Measurements from ENCODE around the gene LENG8.

Gene LENG8

DNA sequence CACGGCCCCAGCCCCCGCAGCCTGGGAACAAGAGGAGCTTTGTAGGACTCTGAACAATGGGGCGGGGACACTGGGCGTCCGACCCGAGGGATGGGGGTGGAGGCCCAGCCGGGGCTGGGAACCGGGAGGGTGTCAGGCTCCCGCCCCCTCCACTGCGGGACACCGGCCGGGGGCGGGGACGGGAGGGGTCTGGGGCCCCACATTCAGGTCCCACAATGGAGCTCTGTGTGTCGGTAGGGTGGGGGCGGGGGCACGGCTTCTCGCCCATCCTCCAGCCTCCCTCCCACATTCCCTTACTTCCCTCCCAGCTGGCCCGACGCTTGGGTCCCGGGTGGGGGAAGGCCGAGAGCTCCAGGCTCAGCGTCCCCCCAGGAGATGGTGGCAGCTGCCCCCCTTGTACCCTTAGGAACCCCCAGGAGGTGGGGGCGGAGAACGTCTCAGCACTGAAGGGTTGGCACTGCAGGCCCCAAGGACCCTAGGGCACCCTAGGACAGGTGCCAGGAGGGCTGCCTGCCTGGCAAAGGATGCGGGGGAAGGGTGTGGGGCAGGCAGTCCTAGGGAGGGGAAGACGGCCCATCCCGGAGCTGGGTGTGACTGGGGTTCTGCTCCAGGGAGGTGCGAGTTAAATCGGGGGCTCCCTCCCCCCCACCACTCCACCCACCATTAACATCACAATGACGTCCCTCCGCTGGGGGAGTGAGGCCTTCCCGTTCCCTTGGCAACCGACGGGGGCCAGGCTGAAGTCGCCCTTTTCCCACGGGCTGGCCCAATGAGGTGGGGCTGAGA lies 28.4 kb upstream of the LENG8 start:
- no peak overlapping the region for H3K4me3 ChIP-seq (ENCODE audit: low read depth, low read length, poor library complexity, severe bottlenecking)
- H3K4me2 ChIP-seq (ENCODE audit: low read length), result no peak overlapping the region
- H3K27ac ChIP-seq (ENCODE audit: low read depth, low read length, poor library complexity, severe bottlenecking), result no peak overlapping the region

GRCh38 chr19:54421169-54421516 lies 27.9 kb upstream of the LENG8 start:
- Histone ChIP-seq H3K4me2 (ENCODE audit: low read length) (no peak overlapping the region), H3K36me3 (ENCODE audit: insufficient read depth, low read length) (no peaks in the 10 kb centered on the region), H3K27me3 (ENCODE audit: insufficient read depth, low read length) (no peaks in the 10 kb centered on the region; the same call in 1 of the 2 replicates), H3K79me2 (ENCODE audit: insufficient read depth, low read length) (no peaks in the 10 kb centered on the region), H4K20me1 (ENCODE audit: insufficient read depth, low read length) (no peaks in the 10 kb centered on the region), H2AFZ (ENCODE audit: low read length) (no peak overlapping the region), H3K4me1 (ENCODE audit: insufficient read depth, low read length, severe bottlenecking) (no peaks in the 10 kb centered on the region), H3K4me3 (ENCODE audit: low read depth, low read length, poor library complexity, severe bottlenecking) (no peak overlapping the region), H3K9ac (ENCODE audit: low read length) (no peak overlapping the region), H3K9me3 (ENCODE audit: low read length) (no peaks in the 10 kb centered on the region), H3K9me2 (ENCODE audit: low read depth, low read length) (no peaks in the 10 kb centered on the region), H3F3A (ENCODE audit: insufficient read depth, low read length) (no peaks in the 10 kb centered on the region), H3K27ac (ENCODE audit: low read depth, low read length, poor library complexity, severe bottlenecking) (no peak overlapping the region)
- no peak for TF ChIP-seq EZH2 (IDR thresholded peaks at IDR 0.05; ENCODE audit: borderline replicate concordance, low read length)
- TF ChIP-seq, protein P1, sequence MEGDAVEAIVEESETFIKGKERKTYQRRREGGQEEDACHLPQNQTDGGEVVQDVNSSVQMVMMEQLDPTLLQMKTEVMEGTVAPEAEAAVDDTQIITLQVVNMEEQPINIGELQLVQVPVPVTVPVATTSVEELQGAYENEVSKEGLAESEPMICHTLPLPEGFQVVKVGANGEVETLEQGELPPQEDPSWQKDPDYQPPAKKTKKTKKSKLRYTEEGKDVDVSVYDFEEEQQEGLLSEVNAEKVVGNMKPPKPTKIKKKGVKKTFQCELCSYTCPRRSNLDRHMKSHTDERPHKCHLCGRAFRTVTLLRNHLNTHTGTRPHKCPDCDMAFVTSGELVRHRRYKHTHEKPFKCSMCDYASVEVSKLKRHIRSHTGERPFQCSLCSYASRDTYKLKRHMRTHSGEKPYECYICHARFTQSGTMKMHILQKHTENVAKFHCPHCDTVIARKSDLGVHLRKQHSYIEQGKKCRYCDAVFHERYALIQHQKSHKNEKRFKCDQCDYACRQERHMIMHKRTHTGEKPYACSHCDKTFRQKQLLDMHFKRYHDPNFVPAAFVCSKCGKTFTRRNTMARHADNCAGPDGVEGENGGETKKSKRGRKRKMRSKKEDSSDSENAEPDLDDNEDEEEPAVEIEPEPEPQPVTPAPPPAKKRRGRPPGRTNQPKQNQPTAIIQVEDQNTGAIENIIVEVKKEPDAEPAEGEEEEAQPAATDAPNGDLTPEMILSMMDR (IDR thresholded peaks at IDR 0.05; ENCODE audit: low read length), result no peak

More for the DNA sequence above, 28.4 kb upstream of the LENG8 start:
- no peaks in the 10 kb centered on the region for H3K9me2 ChIP-seq (ENCODE audit: low read depth, low read length)
- no peaks in the 10 kb centered on the region for H3K36me3 ChIP-seq (ENCODE audit: insufficient read depth, low read length)
- H3K79me2 ChIP-seq (ENCODE audit: insufficient read depth, low read length), result no peaks in the 10 kb centered on the region
- H3K9ac ChIP-seq (ENCODE audit: low read length), result no peak overlapping the region
- no peak for TF ChIP-seq EZH2 (IDR thresholded peaks at IDR 0.05; ENCODE audit: borderline replicate concordance, low read length)
- TF ChIP-seq, protein P1 (IDR thresholded peaks at IDR 0.05; ENCODE audit: low read length), result no peak
- no peak overlapping the region for H2AFZ ChIP-seq (ENCODE audit: low read length)
- H3F3A ChIP-seq (ENCODE audit: insufficient read depth, low read length), result no peaks in the 10 kb centered on the region
- no peaks in the 10 kb centered on the region for H3K9me3 ChIP-seq (ENCODE audit: low read length)
- H4K20me1 ChIP-seq (ENCODE audit: insufficient read depth, low read length), result no peaks in the 10 kb centered on the region
- H3K27me3 ChIP-seq (ENCODE audit: insufficient read depth, low read length), result no peaks in the 10 kb centered on the region; the same call in 1 of the 2 replicates
- no peaks in the 10 kb centered on the region for H3K4me1 ChIP-seq (ENCODE audit: insufficient read depth, low read length, severe bottlenecking)

DNA sequence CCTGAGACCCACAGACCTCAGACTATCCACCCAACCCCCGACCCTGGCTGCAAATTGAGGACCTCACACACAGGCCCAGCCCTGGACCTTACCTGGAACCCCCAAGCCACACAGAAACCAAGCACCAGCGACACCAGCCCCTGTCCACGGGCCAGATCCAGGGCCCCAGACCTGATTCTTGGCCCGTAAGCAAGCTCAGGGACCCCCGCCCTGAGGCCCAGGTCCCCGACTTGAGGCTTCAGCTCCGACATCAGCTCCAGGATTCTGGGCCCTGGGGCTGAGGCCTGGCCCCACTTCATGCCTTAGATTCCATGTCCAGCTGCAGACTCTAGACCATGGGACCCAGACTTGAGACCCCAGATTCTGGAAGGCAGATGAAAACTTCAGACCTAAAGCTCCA lies 27.5 kb upstream of the LENG8 start:
- no peaks in the 10 kb centered on the region for H3K9me3 ChIP-seq (ENCODE audit: low read length)
- no peak for TF ChIP-seq EZH2 (IDR thresholded peaks at IDR 0.05; ENCODE audit: borderline replicate concordance, low read length)
- TF ChIP-seq, protein P1 (IDR thresholded peaks at IDR 0.05; ENCODE audit: low read length), result no peak
- H3K4me2 ChIP-seq (ENCODE audit: low read length), result no peak overlapping the region
- H3K27ac ChIP-seq (ENCODE audit: low read depth, low read length, poor library complexity, severe bottlenecking), result no peak overlapping the region
- H3K4me1 ChIP-seq (ENCODE audit: insufficient read depth, low read length, severe bottlenecking), result no peaks in the 10 kb centered on the region
- no peaks in the 10 kb centered on the region for H3F3A ChIP-seq (ENCODE audit: insufficient read depth, low read length)
- no peaks in the 10 kb centered on the region for H3K36me3 ChIP-seq (ENCODE audit: insufficient read depth, low read length)
- H4K20me1 ChIP-seq (ENCODE audit: insufficient read depth, low read length), result no peaks in the 10 kb centered on the region
- H3K27me3 ChIP-seq (ENCODE audit: insufficient read depth, low read length), result no peaks in the 10 kb centered on the region; the same call in 1 of the 2 replicates
- no peaks in the 10 kb centered on the region for H3K9me2 ChIP-seq (ENCODE audit: low read depth, low read length)
- H3K79me2 ChIP-seq (ENCODE audit: insufficient read depth, low read length), result no peaks in the 10 kb centered on the region
- no peak overlapping the region for H3K4me3 ChIP-seq (ENCODE audit: low read depth, low read length, poor library complexity, severe bottlenecking)
- no peak overlapping the region for H2AFZ ChIP-seq (ENCODE audit: low read length)
- no peak overlapping the region for H3K9ac ChIP-seq (ENCODE audit: low read length)
